Activated naive CD4-positive, alpha-beta T cell treated with anti-CD3 and anti-CD28 coated beads, Interleukin-2, amount 10 ng/mL, durations not matched to agents 7 days and 5 days (primary cell): ENCODE results near the gene PRICKLE2.

ENCODE experiments used
- CTCF ChIA-PET: fragments of 350-600 bp; sonication (Branson Sonifier 250); formaldehyde crosslinking; loops from one replicate; lab custom pipeline; 2021; ENCODE audit warnings: antibody characterized with exemption; lab: Charles Lee
- DNase-seq: peaks from one replicate; pipeline ENCODE4 v3.0.0-alpha.2; 2020
- H3K27ac Mint-ChIP-seq: one replicate; pipeline ENCODE4 v1.8.0; 2021; ENCODE audit warnings: mild to moderate bottlenecking, moderate library complexity, mixed read lengths
- H3K27me3 Mint-ChIP-seq: one replicate; pipeline ENCODE4 v1.8.0; 2021; ENCODE audit warnings: mild to moderate bottlenecking, mixed read lengths
- H3K36me3 Mint-ChIP-seq: one replicate; pipeline ENCODE4 v1.8.0; 2021; ENCODE audit warnings: mixed read lengths
- H3K4me1 Mint-ChIP-seq: one replicate; pipeline ENCODE4 v1.8.0; 2021; ENCODE audit warnings: mixed read lengths
- H3K4me3 Mint-ChIP-seq: one replicate; pipeline ENCODE4 v1.8.0; 2021; ENCODE audit warnings: mild to moderate bottlenecking, moderate library complexity, mixed read lengths
- H3K9me3 Mint-ChIP-seq: one replicate; pipeline ENCODE4 v1.8.0; 2021; ENCODE audit warnings: mixed read lengths

Gene PRICKLE2

DNA sequence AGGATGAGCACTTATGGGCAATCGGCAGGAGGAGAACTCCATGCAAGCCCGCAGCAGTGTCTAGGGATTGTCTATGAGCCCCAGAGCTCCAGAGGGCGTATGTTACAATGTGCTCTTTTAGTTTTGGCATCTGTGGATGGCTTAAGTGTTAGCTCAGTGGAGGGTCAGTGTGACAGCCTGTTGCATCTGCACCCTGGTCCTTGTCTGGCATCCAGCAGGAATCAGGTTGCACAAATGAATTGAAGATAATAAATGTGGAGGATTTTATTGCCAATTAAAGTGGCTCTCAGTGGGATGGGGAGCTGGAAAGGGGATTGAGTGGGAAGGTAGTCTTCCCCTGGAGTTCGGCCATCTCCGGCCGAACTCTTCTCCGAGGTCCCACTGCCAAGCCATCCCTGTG lies 11.8 kb upstream of the PRICKLE2 start:
- Mint-ChIP-seq H3K36me3 (no peaks in the 10 kb centered on the region), H3K4me3 (no peak overlapping the region), H3K27ac (no peak overlapping the region), H3K27me3 (no peaks in the 10 kb centered on the region), H3K4me1 (no peaks in the 10 kb centered on the region), H3K9me3 (peaks cover 4% of the 10 kb centered on the region)
- CTCF ChIA-PET, result no interaction called here
- no peak for DNase-seq

DNA sequence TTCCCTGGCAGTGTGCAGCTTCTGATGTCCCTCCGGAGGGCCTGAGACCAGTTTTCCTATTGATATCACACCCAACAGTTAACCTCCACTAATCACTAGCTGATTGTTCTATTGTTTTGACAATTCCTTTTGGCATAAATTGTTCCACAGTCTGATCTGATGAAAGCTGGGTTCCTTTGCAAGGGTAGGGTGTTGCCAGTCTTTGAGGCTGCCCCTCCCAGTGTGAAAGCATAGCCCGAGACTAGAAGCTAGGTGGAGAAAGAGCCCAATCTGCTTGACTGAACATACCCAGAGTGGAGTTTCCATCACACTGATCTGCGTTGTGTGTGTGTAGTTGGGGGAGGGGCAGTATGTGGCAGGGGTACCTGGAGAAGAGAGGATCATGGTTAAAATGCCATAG lies 10.3 kb upstream of the PRICKLE2 start:
- Mint-ChIP-seq H3K9me3 (peaks cover 4% of the 10 kb centered on the region), H3K4me1 (no peaks in the 10 kb centered on the region), H3K36me3 (no peaks in the 10 kb centered on the region), H3K27me3 (no peaks in the 10 kb centered on the region), H3K4me3 (no peak overlapping the region), H3K27ac (no peak overlapping the region)
- CTCF ChIA-PET, result no interaction called here
- no peak for DNase-seq

DNA sequence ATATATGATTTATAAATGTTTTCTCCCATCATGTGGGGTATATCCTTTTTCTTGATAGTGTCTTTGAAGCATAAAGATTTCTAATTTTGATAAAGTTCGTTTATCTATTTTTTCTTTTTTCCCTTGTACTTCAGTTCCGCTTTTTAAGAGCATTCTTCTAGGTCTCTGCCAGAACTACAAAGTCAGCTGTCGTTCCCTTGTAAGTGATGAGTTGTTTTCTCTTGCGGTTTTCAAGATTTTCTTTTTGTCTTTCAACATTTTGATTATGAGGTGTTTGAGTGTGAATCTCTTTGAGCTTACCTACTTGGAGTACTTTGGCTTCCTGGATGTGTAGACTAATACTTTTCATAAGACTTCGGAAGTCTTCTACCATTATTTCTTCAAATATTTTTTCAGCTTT lies 9.3 kb upstream of the PRICKLE2 start:
- Mint-ChIP-seq H3K27me3 (no peaks in the 10 kb centered on the region), H3K27ac (no peak overlapping the region), H3K9me3 (peaks cover 4% of the 10 kb centered on the region), H3K4me1 (no peaks in the 10 kb centered on the region), H3K4me3 (no peak overlapping the region), H3K36me3 (no peaks in the 10 kb centered on the region)
- CTCF ChIA-PET, result no interaction called here
- DNase-seq, result no peak

DNA sequence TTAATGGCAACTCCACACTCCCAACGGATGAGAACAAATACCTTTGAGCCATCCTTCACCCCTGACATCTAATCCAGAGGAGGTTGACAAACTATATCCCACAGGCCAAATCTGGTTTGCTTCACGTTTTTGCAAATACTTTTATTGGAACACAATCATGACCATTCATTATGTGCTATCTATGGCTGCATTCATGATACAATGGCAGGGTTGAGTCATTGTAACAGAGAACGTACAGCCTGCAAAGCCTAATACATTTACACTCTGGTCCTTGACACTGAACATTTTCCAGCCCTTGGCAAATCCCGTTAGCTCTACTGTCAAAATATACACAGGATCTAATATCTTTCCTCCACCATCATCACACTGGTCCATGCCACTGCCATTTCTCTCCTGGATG lies 7.6 kb upstream of the PRICKLE2 start:
- Mint-ChIP-seq H3K27me3 (no peaks in the 10 kb centered on the region), H3K4me1 (no peaks in the 10 kb centered on the region), H3K36me3 (no peaks in the 10 kb centered on the region), H3K9me3 (peaks cover 4% of the 10 kb centered on the region), H3K27ac (no peak overlapping the region), H3K4me3 (no peak overlapping the region)
- no peak for DNase-seq
- CTCF ChIA-PET, result no interaction called here

DNA sequence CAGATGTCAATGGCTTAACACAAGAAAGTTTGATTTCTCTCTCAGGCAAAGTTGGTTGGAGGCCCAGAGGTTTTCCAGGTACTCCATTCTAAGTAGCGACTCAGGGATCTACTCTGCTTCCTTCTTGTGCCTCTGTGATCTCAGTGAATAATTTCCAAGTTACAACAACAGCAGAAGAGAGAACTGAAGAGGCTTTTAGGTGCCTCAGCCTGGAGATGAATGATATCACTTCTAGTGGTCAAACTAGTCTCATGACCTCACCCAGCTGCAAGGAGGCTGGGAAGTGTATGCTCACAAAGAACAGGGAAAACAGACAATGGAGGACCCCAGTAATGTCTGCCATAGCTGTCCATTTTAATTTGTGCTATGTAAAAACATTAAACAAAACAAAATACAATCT lies 4.6 kb upstream of the PRICKLE2 start:
- no peak overlapping the region for H3K4me3 Mint-ChIP-seq
- DNase-seq, result no peak
- CTCF ChIA-PET, result no interaction called here
- H3K27me3 Mint-ChIP-seq, result peaks cover 4% of the 10 kb centered on the region
- H3K9me3 Mint-ChIP-seq, result no peaks in the 10 kb centered on the region
- H3K36me3 Mint-ChIP-seq, result no peaks in the 10 kb centered on the region
- H3K27ac Mint-ChIP-seq, result no peak overlapping the region
- H3K4me1 Mint-ChIP-seq, result no peaks in the 10 kb centered on the region

GRCh38 chr3:64228110-64228509 lies 2.8 kb upstream of the PRICKLE2 start:
- Mint-ChIP-seq H3K36me3 (no peaks in the 10 kb centered on the region), H3K4me3 (no peak overlapping the region), H3K27me3 (peaks cover 7% of the 10 kb centered on the region), H3K27ac (no peak overlapping the region), H3K9me3 (no peaks in the 10 kb centered on the region), H3K4me1 (no peaks in the 10 kb centered on the region)
- no peak for DNase-seq
- CTCF ChIA-PET, result no interaction called here

- CTCF ChIA-PET, result no interaction called here
- DNase-seq, result no peak
- Mint-ChIP-seq H3K9me3 (no peaks in the 10 kb centered on the region), H3K36me3 (no peaks in the 10 kb centered on the region), H3K4me1 (no peaks in the 10 kb centered on the region), H3K27ac (no peak overlapping the region), H3K27me3 (peaks cover 7% of the 10 kb centered on the region), H3K4me3 (no peak overlapping the region)
Observed at GRCh38 chr3:64226730-64227129, 1.5 kb upstream of the PRICKLE2 start.

DNA sequence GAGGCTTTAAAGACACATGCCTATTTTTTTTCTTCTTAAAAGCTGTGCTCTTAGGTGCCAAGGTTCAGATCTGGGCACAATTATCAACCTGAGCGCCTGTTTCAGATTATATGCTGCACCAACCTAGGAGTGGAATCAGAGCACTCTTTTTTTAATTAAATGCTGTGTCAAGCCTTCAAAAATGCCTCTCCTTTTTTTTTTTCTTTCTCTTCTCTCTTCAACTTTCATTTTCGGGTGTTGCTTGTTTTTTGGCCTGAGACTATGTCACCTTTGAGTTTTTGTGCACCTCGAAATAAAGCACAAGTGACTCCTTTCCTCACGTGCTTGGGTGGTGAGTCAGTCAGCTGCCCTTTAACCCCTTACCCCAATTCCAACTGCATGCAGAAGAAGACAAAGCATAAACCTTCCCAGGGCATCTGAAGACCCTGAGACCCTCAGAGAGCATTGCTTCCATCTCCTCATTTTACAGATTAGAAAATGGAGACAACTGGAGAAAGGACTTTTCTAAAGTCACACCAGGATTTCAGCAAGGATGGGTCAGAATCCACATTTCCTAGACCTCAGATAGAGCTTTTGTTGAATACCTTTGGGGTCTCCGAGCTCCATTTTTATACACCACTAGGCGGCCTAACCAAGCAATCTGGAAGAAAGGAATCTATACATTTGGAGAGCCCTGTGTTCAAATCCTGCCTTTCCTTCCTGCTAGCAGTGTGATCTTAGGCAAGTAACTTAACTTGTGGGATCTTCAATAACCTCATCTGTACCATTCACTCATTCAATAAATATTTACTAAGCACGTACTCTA lies 631 bp upstream of the PRICKLE2 start:
- Mint-ChIP-seq H3K9me3 (no peaks in the 10 kb centered on the region), H3K27ac (no peak overlapping the region), H3K27me3 (peaks cover 7% of the 10 kb centered on the region), H3K36me3 (no peaks in the 10 kb centered on the region), H3K4me1 (no peaks in the 10 kb centered on the region), H3K4me3 (no peak overlapping the region)
- CTCF ChIA-PET, result no interaction called here
- DNase-seq, result no peak

DNA sequence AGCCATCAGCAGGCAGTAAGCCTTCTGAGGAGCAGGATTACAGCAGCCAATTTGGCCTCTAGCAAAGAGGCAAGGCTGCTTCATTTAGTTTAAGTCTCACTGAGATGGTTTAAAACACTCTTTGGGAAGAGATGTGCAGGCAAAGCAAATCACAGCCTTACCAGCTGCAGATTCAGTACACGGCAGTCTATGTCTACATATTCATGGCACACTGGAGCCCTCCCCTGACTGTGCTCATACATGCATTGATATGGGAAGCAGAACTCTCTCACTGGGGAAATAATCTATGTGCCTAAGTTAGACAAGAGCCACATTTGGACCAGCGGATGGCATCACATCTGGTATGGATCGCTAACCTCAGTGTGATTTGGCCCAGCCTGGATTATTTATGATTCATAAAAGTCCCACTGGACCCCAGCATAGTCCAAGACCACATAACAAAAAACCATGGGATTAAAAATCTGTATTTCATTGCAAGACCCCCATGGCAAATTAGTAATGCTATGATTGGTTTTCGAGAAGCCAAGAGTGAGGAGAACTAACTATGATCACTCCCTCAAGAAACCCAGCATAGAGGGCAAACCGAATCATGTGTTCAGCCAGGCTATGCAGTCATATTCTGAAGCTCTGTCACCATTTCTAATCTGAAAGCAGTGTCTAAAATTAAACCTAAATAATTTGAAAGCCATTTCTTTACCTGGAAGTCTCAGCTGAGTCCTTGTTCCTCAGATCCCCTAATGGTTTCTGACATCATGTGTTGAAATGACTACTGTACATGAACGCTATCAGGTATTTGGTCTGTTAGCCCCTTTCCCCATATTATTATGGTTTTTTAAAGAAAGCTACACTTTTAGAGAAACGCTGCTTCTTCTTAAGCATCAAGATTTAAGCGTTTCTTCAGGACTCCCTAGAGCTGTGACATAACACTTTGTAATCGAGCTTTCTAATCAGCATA lies 1.2 kb downstream of the PRICKLE2 start:
- Mint-ChIP-seq H3K36me3 (no peaks in the 10 kb centered on the region), H3K4me1 (no peaks in the 10 kb centered on the region), H3K4me3 (no peak overlapping the region), H3K27ac (no peak overlapping the region), H3K27me3 (peaks cover 12% of the 10 kb centered on the region), H3K9me3 (no peaks in the 10 kb centered on the region)
- no peak for DNase-seq
- CTCF ChIA-PET, result interaction anchor here (0.7 kb wide), 1 partner anchor 174 kb away, joined by 3 read pairs; no protein-coding TSS in a partner anchor

DNA sequence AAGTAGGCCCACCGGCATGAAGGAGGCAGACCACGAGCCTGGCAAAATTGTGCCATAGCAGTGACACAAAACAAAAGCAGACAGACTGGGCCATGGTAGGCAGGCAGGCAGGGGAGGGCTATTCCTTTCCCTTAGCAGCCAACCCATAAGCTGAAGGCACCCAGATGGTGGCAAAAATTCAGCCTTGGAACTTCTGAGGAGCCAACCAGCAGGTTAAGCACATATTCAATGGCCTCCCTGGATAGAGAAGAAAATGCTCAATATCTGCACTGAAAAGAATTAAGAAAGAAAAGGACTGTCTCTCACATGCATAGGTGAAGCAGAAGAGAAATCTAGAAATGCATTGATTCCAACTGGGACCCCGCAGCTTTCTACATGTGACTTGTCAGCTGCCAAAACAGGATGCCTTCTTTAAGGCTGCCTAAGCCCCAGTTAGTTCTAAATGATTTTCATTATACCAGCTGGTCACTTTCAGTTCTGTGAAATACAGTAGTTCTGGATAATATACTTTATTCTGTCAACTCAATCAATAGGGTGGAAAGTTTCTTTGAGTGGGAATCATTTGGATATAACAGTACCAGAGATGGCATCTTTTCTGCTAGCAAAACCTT lies 2.7 kb downstream of the PRICKLE2 start:
- no peak for DNase-seq
- Mint-ChIP-seq H3K27me3 (peaks cover 12% of the 10 kb centered on the region), H3K4me3 (no peak overlapping the region), H3K4me1 (no peaks in the 10 kb centered on the region), H3K9me3 (no peaks in the 10 kb centered on the region), H3K36me3 (no peaks in the 10 kb centered on the region), H3K27ac (no peak overlapping the region)
- CTCF ChIA-PET, result no interaction called here

DNA sequence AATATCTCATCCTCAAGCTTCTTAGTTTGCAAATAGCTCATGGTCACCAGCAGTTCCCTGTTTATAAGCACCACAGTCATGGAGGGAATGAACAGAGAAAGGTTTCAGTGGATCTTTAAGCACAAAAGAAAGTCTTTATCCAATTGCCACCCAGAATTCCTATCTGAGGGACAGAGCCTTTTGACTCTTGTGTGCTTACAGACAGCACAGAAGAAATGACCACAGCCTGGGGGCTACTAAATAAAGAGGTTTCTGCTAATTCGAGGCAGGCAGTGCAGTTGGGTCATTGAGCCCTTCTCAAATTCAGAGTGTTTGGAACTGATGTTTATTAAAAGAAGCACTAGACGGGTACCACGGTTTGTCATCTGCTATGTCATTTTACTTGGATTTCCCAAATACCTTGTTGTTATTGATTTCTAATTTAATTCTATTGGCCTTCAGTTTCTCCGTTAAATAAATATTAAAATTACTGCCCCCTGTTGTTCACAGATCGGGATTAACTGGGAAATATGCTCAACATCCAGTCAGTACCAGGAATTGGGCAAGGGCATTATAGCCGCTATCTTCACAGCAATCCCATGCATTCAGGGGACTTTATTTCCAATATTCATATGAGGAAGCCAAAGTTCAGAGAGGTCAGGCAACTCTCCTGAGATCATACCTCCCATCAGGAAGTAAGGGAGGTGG lies 3.6 kb downstream of the PRICKLE2 start:
- no peak overlapping the region for H3K4me3 Mint-ChIP-seq
- H3K36me3 Mint-ChIP-seq, result no peaks in the 10 kb centered on the region
- no peak for DNase-seq
- CTCF ChIA-PET, result no interaction called here
- H3K9me3 Mint-ChIP-seq, result no peaks in the 10 kb centered on the region
- peaks cover 12% of the 10 kb centered on the region for H3K27me3 Mint-ChIP-seq
- H3K4me1 Mint-ChIP-seq, result no peaks in the 10 kb centered on the region
- no peak overlapping the region for H3K27ac Mint-ChIP-seq

DNA sequence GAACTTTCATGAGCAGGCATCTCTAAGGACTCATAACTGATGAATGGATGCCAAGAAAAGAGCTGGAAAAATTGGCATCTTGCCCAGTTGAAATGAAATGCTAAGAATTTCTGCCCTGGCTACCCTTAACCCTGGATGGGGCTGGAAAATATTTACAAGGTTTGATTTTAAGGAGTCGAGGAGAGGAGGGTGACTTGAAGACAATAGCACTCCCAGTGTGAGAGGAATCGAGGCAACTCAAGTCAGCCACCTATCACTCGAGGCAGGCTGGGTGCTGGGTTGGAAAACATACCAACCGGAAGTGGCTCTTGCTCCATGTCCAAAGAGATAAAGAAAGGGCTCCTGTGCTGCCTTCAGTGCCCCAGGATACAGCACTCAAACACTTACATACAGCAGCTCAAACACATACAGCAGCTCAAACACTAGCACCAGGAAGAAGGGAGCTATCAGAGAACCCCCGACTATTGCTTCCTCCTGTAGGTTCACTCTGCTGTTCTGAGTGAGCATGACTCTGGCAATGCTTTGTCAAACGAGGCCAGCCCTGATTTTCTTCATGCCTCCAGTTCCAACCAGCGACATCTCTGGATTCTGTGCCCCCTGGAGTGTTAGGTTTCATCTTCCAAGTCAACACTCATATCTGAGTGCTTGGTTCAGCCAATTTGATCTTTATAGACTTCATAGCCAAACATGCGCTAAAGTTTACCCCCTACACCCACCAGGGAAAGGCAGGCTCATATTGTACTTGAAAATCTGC lies 4.9 kb downstream of the PRICKLE2 start:
- H3K27ac Mint-ChIP-seq, result no peak overlapping the region
- H3K36me3 Mint-ChIP-seq, result no peaks in the 10 kb centered on the region
- no peaks in the 10 kb centered on the region for H3K9me3 Mint-ChIP-seq
- no peak for DNase-seq
- no peaks in the 10 kb centered on the region for H3K4me1 Mint-ChIP-seq
- H3K27me3 Mint-ChIP-seq, result peaks cover 12% of the 10 kb centered on the region
- no peak overlapping the region for H3K4me3 Mint-ChIP-seq
- CTCF ChIA-PET, result no interaction called here

DNA sequence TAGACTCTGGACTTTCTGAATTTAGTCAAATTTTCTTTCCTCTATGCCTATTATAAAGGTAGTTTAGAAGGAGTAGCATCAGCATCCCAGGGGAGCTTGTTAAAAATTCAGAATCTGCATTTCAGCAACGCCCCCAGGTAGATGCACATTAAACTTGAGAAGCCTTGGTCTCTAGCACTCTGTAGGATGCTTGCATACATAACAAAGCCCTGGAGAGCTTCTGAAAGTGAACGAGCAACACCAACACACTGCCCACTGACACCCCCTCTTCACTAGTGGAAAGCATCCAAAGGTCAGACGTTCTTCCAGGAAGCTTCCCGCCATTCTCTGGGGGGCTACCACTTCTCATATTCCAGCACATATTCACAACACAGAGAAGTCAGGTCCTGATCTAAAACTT lies 6.5 kb downstream of the PRICKLE2 start:
- CTCF ChIA-PET, result no interaction called here
- H3K27ac Mint-ChIP-seq, result no peak overlapping the region
- peaks cover 9% of the 10 kb centered on the region for H3K27me3 Mint-ChIP-seq
- H3K4me3 Mint-ChIP-seq, result no peak overlapping the region
- no peak for DNase-seq
- H3K9me3 Mint-ChIP-seq, result no peaks in the 10 kb centered on the region
- H3K36me3 Mint-ChIP-seq, result no peaks in the 10 kb centered on the region
- no peaks in the 10 kb centered on the region for H3K4me1 Mint-ChIP-seq
